ENCODE data around the gene GARIN1A. TPM values are rescaled to one million over a fixed set of nuclear protein-coding genes. Genes with fewer than 3 reads are reported as not detected.

GARIN1A gene
- total and polyA plus RNA-seq, 2 of the 8 experiments (the other 6 are each of a cell fraction or from before 2014, with no cell fraction given): 0.34 TPM; not detected in 1

GRCh38 chr7:128718967-128719642 lies 47.0 kb downstream of the GARIN1A start (continued):
- TF ChIP-seq HDAC6 (IDR thresholded peaks at IDR 0.05; ENCODE audit: low read depth, low read length) (no peak), JUND (IDR thresholded peaks at IDR 0.05; ENCODE audit: low read length) (no peak), KDM5A (IDR thresholded peaks at IDR 0.05; ENCODE audit: low read length) (no peak), CREB1 (IDR thresholded peaks at IDR 0.05) (no peak), BCL11A (IDR thresholded peaks at IDR 0.05; ENCODE audit: low read depth in 2 of 2, low read length in 2 of 2) (no peak), POLR2AphosphoS5 (IDR thresholded peaks at IDR 0.05; ENCODE audit: low read depth, low read length) (no peak), CEBPB (IDR thresholded peaks at IDR 0.05; ENCODE audit: low read depth, low read length) (no peak), SP2 (IDR thresholded peaks at IDR 0.05; ENCODE audit: low read length) (no peak), RBBP5 (IDR thresholded peaks at IDR 0.05; ENCODE audit: borderline replicate concordance, low read depth, low read length) (no peak), FOSL1 (IDR thresholded peaks at IDR 0.05; ENCODE audit: insufficient read depth, low read depth, low read length) (no peak)

All from H1 (cell line).